Spleen (tissue), 7 donors: Measurements from ENCODE around the gene GSPT1.

ENCODE experiments used
- CTCF ChIP-seq, 11 experiments: fragments of 200-600 bp in 7 of 11; fragments of 450-650 bp in 4 of 11; sonication (generic) in 4 of 11; IDR thresholded peaks in 8 of 11; conservative IDR thresholded peaks in 3 of 11; 1 replicate in 7 of 11; 2 replicates in 4 of 11; pipeline versions ENCODE4 v1.4.0 to v1.8.0; 2016 to 2021; ENCODE audit warnings: antibody characterized with exemption in 11 of 11, inconsistent platforms in 4 of 11, mild to moderate bottlenecking in 1 of 11
- POLR2AphosphoS5 ChIP-seq, 3 donors: sonication (generic); formaldehyde crosslinking; IDR thresholded peaks; one replicate each; pipeline ENCODE4 v1.5.1; 2017; ENCODE audit warnings: antibody characterized with exemption in 3 of 3
- donor health status: DM: no; HTN: no; CAD: no; lungs with moderate emphysema.
- donor health status: DM: no; HTN: no; CAD: no.
- donor health status: DM: no; HTN: no; CAD: no.

GRCh38 chr16:11913425-11914079 is 2.2 kb downstream of the GSPT1 start:
- TF ChIP-seq CTCF (IDR thresholded peaks at IDR 0.05 in 8 of 11, conservative IDR thresholded peaks at IDR 0.05 in 3 of 11) = no peak
- peak in 1 of 3 donors; percentile 37 for TF ChIP-seq POLR2AphosphoS5 (IDR thresholded peaks at IDR 0.05)
